Mucosa of descending colon (tissue), 3 donors: ENCODE results near the gene PRR30. TPM values are rescaled to one million over a fixed set of nuclear protein-coding genes. Genes with fewer than 3 reads are reported as not detected.

Experiments
- ATAC-seq: fragments of 200-7000 bp; cut with Tn5 transposase; one replicate; pipeline ENCODE4 v1.9.1; 2020; ENCODE audit warnings: mild to moderate bottlenecking, moderate library complexity
- DNase-seq, 3 donors: peaks; one replicate each; pipeline ENCODE4 v3.0.0-alpha.2; 2020
- H3K36me3 ChIP-seq: fragments of 200-600 bp; one replicate; pipeline ENCODE4 v1.8.0; 2021; ENCODE audit warnings: low read depth, mild to moderate bottlenecking
- H3K4me1 ChIP-seq: fragments of 200-600 bp; one replicate; pipeline ENCODE4 v1.8.0; 2021; ENCODE audit warnings: low read depth, mild to moderate bottlenecking
- H3K4me3 ChIP-seq: fragments of 200-600 bp; one replicate; pipeline ENCODE4 v1.8.0; 2021; ENCODE audit warnings: mild to moderate bottlenecking
- H3K9me3 ChIP-seq: fragments of 200-600 bp; one replicate; pipeline ENCODE4 v1.8.0; 2021; ENCODE audit warnings: mild to moderate bottlenecking
- intact Hi-C, 2 donors: fragments of 100-400 bp; cut with DNase I in 1 of 2; cut with micrococcal nuclease in 1 of 2; formaldehyde crosslinking; loops; one replicate each; pipeline versions ENCODE4 v1.11.0 to v1.11.1; 2022; cut with DNase I, micrococcal nuclease
- long read RNA-seq, 2 donors: library from polyadenylated mRNA; unstranded; transcript quantifications; one replicate each; pipeline ENCODE4 v2.0.0, GENCODE V29; 2019 to 2021
- total RNA-seq, 3 donors: library from RNA; stranded (reverse); fragmentation: NEBNext Ultra II Directional in 2 of 3; extraction: Animal tissue kit (Norgen Biotek cat#: 25700) in 2 of 3; gene quantifications; one replicate each; pipeline versions ENCODE4 v1.2.1 to v1.2.4, GENCODE V29; 2021 to 2023
- TF ChIP-seq, protein P1 (sequence below): fragments of 200-600 bp; IDR thresholded peaks from one replicate; pipeline ENCODE4 v1.8.0; 2022; ENCODE audit warnings: antibody characterized with exemption, mild to moderate bottlenecking
- donor health status: DM: no; HTN: no; CAD: no; lungs with moderate emphysema.
- donor health status: DM: no; HTN: no; CAD: no.
- donor health status: DM: no; HTN: yes; CAD: no.

The PRR30 gene
- not detected for total RNA-seq
- long read RNA-seq, donor 1 = 0 reads
- long read RNA-seq, donor 2 = 0 reads

DNA sequence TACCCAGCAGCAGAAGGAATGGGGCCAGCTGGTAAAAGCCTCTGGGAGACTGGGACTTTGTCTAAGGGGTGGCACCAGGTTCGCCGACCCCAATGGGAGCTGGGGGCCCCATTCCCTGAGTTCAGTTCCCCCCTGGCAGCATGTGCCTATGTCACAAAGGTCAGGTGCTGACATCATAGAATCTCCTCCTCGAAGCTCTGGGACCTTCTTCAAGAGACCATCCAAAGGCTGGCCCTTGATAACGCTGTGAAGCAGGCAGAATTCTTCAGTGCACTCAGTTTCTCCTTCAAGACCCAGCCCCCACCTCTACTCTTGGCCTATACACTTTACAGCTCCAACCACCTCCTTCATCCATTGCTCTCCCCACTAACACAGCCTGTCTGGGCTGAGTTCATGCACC, at the start of gene PRR30:
Gene PRR30, minus strand, starts transcription at position 101 of the 400 bp plus-strand sequence. CDS start 1,081 bp downstream, outside the sequence.
- no peaks in the 10 kb centered on the region for H3K9me3 ChIP-seq
- no peaks in the 10 kb centered on the region for H3K4me1 ChIP-seq
- intact Hi-C loops = no loop called here
- ATAC-seq = no peak
- DNase-seq = no peak
- TF ChIP-seq, protein P1, sequence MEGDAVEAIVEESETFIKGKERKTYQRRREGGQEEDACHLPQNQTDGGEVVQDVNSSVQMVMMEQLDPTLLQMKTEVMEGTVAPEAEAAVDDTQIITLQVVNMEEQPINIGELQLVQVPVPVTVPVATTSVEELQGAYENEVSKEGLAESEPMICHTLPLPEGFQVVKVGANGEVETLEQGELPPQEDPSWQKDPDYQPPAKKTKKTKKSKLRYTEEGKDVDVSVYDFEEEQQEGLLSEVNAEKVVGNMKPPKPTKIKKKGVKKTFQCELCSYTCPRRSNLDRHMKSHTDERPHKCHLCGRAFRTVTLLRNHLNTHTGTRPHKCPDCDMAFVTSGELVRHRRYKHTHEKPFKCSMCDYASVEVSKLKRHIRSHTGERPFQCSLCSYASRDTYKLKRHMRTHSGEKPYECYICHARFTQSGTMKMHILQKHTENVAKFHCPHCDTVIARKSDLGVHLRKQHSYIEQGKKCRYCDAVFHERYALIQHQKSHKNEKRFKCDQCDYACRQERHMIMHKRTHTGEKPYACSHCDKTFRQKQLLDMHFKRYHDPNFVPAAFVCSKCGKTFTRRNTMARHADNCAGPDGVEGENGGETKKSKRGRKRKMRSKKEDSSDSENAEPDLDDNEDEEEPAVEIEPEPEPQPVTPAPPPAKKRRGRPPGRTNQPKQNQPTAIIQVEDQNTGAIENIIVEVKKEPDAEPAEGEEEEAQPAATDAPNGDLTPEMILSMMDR = no peak
- H3K36me3 ChIP-seq = no peaks in the 10 kb centered on the region
- no peak within 1 kb of the TSS for H3K4me3 ChIP-seq

GRCh38 chr2:27186613-27187345, 47.6 kb upstream of the PRR30 start:
- no peaks in the 10 kb centered on the region for H3K4me1 ChIP-seq
- H3K4me3 ChIP-seq = no peak overlapping the region
- DNase-seq (no peak), ATAC-seq (no peak)
- H3K9me3 ChIP-seq = no peaks in the 10 kb centered on the region
- no peaks in the 10 kb centered on the region for H3K36me3 ChIP-seq
- TF ChIP-seq, protein P1 = no peak
- intact Hi-C loops = no loop called here

DNA sequence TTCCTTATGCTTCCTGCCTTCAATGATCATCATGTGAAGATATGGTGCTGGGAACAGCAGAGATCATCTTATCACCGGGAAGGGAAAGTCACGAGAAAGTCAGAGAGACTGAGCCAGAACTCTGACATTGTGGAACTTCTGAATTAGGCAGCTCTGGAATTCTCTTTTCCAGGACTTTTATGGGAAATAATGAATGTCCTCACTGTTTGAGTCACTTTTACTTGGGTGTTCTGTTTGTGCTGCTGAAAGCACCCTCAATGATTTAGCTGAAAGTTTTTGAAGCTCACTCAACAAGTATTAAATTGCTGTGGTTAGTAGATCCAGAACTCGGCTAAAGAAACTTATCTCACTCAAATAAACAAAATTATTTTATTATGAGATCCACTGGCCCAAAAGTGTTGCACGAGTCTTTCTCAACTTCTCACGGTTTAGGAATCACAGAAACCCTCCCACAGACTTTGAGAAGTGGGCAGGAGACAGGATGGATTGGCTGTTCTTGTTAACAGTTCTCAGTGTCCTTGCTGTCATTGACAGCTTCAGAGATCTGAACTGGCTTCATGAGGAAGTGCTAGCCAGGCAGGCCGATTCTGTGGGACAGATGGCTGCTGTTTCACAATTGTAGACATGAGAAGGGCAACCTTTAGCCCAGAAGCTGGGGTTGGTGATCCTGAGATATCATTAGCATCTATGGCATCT, 46.3 kb upstream of the PRR30 start:
- intact Hi-C loops = no loop called here
- H3K4me3 ChIP-seq = no peak overlapping the region
- no peaks in the 10 kb centered on the region for H3K36me3 ChIP-seq
- peak in 1 of 3 donors; percentile 31 for DNase-seq
- ATAC-seq = peak; percentile 77
- no peaks in the 10 kb centered on the region for H3K4me1 ChIP-seq
- TF ChIP-seq, protein P1 = no peak
- H3K9me3 ChIP-seq = no peaks in the 10 kb centered on the region

- TF ChIP-seq, protein P1 = no peak
- Histone ChIP-seq H3K36me3 (no peaks in the 10 kb centered on the region), H3K4me1 (no peaks in the 10 kb centered on the region), H3K9me3 (no peaks in the 10 kb centered on the region), H3K4me3 (no peak overlapping the region)
- no peak for ATAC-seq
- no peak for DNase-seq
- intact Hi-C loops = no loop called here
Observed at GRCh38 chr2:27184115-27184514, 44.9 kb upstream of the PRR30 start.

- no peak for DNase-seq
- no peaks in the 10 kb centered on the region for H3K9me3 ChIP-seq
- TF ChIP-seq, protein P1 = no peak
- H3K4me3 ChIP-seq = no peak overlapping the region
- intact Hi-C loops = no loop called here
- no peaks in the 10 kb centered on the region for H3K36me3 ChIP-seq
- ATAC-seq = peak; percentile 20
- H3K4me1 ChIP-seq = no peaks in the 10 kb centered on the region
Observed at GRCh38 chr2:27182346-27182745, 43.1 kb upstream of the PRR30 start.
